ENCODE results near the gene NANS. TPM values are rescaled to one million over a fixed set of nuclear protein-coding genes. Genes with fewer than 3 reads are reported as not detected.

NANS gene
- total RNA-seq, 2 experiments from 2014 or later, result 56.9 to 63.7 TPM

DNA sequence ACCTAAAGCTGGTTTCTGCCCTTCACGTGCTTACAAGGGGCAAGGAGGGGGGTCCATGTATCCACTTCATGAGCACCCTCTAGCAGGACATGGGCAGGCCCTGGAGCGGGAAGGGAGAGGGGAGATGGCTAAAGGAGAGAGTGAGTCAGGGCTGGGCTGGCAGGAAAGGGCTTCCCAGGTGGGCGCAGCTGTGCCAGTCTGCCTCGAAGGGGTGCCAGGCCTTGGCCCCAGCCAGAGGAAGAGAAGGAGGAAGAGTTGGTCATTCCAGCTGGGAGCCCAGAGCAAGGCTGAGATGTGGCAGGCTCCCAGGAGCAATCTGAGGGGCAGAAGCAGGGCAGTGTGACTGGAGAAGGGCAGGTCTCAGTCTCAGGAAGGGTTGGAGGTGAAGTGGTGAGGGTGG lies 37.8 kb downstream of the NANS start:
- POLR2A ChIA-PET, result interaction anchor here (0.8 kb wide), 1 partner anchor 17 kb away, joined by 3 read pairs; no protein-coding TSS in a partner anchor
- intact Hi-C loops (cut with micrococcal nuclease; ENCODE audit: unreplicated experiment), result no loop called here
- no peak overlapping the region for H3K4me3 ChIP-seq (ENCODE audit: low read depth, low read length, poor library complexity, severe bottlenecking)
- no peak for TF ChIP-seq EZH2phosphoT487 (IDR thresholded peaks at IDR 0.05; ENCODE audit: borderline replicate concordance, low read depth, low read length)
- TF ChIP-seq, protein P1, sequence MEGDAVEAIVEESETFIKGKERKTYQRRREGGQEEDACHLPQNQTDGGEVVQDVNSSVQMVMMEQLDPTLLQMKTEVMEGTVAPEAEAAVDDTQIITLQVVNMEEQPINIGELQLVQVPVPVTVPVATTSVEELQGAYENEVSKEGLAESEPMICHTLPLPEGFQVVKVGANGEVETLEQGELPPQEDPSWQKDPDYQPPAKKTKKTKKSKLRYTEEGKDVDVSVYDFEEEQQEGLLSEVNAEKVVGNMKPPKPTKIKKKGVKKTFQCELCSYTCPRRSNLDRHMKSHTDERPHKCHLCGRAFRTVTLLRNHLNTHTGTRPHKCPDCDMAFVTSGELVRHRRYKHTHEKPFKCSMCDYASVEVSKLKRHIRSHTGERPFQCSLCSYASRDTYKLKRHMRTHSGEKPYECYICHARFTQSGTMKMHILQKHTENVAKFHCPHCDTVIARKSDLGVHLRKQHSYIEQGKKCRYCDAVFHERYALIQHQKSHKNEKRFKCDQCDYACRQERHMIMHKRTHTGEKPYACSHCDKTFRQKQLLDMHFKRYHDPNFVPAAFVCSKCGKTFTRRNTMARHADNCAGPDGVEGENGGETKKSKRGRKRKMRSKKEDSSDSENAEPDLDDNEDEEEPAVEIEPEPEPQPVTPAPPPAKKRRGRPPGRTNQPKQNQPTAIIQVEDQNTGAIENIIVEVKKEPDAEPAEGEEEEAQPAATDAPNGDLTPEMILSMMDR (conservative IDR thresholded peaks at IDR 0.05; ENCODE audit: low read length), result no peak
- H3K27ac ChIP-seq (ENCODE audit: low read depth, low read length, poor library complexity, severe bottlenecking), result no peak overlapping the region
- no peaks in the 10 kb centered on the region for H3K79me2 ChIP-seq (ENCODE audit: insufficient read depth, low read depth, low read length)
- no peaks in the 10 kb centered on the region for H3K9me2 ChIP-seq (ENCODE audit: insufficient read depth, low read length)
- CTCF ChIA-PET (ENCODE audit: unreplicated experiment), result no interaction called here
- DNase-seq (ENCODE audit: low spot score), result no peak
- BruUV-seq (replicated peaks), result no TSS peak
- no peaks in the 10 kb centered on the region for H3K9me3 ChIP-seq (ENCODE audit: low read length)
- H3K36me3 ChIP-seq (ENCODE audit: insufficient read depth, low read length), result peaks cover 29% of the 10 kb centered on the region; the same call in 1 of the 2 replicates
- no peak overlapping the region for H2AFZ ChIP-seq (ENCODE audit: low read length)
- no peak overlapping the region for H3K4me2 ChIP-seq (ENCODE audit: low read length)
- peaks cover 24% of the 10 kb centered on the region for H3K4me1 ChIP-seq (ENCODE audit: insufficient read depth, low read length, poor library complexity, severe bottlenecking)
- H4K20me1 ChIP-seq (ENCODE audit: insufficient read depth, low read length), result no peaks in the 10 kb centered on the region

DNA sequence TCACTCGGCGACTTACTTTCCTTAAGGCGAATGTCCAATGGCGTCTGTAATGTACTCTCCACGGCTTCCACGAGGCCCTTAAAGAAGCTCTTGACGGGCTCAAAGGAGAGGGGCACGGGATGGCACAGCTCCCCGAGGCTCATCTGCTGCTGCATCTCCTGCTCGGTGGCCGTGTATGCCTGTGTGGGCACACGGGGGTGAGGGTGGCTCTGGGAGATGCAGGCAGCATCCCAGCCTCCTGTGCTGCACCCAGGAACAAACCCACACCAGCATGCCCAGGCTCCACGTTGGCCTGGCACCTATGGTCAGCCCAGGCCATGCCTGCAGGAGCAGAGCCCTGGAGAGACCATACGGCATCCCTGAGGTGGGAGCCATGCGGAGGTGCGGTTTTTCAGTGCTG lies 38.3 kb downstream of the NANS start:
- peaks cover under 1% of the 10 kb centered on the region; the same call in 1 of the 2 replicates for H3K79me2 ChIP-seq (ENCODE audit: insufficient read depth, low read depth, low read length)
- H2AFZ ChIP-seq (ENCODE audit: low read length), result no peak overlapping the region
- intact Hi-C loops (cut with micrococcal nuclease; ENCODE audit: unreplicated experiment), result no loop called here
- TF ChIP-seq, protein P1 (conservative IDR thresholded peaks at IDR 0.05; ENCODE audit: low read length), result no peak
- no peak for TF ChIP-seq EZH2phosphoT487 (IDR thresholded peaks at IDR 0.05; ENCODE audit: borderline replicate concordance, low read depth, low read length)
- no peak overlapping the region for H3K27ac ChIP-seq (ENCODE audit: low read depth, low read length, poor library complexity, severe bottlenecking)
- H3K4me1 ChIP-seq (ENCODE audit: insufficient read depth, low read length, poor library complexity, severe bottlenecking), result peaks cover 29% of the 10 kb centered on the region
- CTCF ChIA-PET (ENCODE audit: unreplicated experiment), result no interaction called here
- H3K9me2 ChIP-seq (ENCODE audit: insufficient read depth, low read length), result no peaks in the 10 kb centered on the region
- no peaks in the 10 kb centered on the region for H4K20me1 ChIP-seq (ENCODE audit: insufficient read depth, low read length)
- no peaks in the 10 kb centered on the region for H3K9me3 ChIP-seq (ENCODE audit: low read length)
- no TSS peak for BruUV-seq (replicated peaks)
- H3K36me3 ChIP-seq (ENCODE audit: insufficient read depth, low read length), result peaks cover 29% of the 10 kb centered on the region; the same call in 1 of the 2 replicates
- H3K4me3 ChIP-seq (ENCODE audit: low read depth, low read length, poor library complexity, severe bottlenecking), result no peak overlapping the region
- no peak overlapping the region for H3K4me2 ChIP-seq (ENCODE audit: low read length)
- POLR2A ChIA-PET, result interaction anchor here (1.0 kb wide), 1 partner anchor 37 kb away, joined by 3 read pairs; no protein-coding TSS in a partner anchor
- DNase-seq (ENCODE audit: low spot score), result no peak

DNA sequence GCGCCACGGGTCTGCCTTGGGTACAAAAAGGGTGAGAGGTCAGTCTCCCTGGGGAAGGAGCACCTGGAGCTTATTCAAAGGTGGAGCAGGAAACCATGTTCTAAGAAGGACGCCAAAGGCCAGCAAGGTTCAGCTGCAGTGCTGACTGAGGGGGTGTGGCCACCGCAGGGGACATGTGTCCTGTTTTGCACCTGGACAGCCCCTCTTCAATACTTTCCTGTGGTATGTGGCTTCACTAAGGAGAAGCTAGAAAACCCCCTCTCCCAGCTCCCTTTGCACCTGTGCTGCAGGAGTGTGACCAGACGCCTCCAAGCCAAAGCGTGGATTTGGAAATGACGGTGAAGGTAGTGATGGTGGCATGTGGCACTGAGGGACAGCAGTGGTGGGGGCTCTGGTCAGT lies 38.9 kb downstream of the NANS start:
- BruUV-seq (replicated peaks), result no TSS peak
- POLR2A ChIA-PET, result interaction anchor here (1.0 kb wide), 1 partner anchor 36 kb away, joined by 3 read pairs; no protein-coding TSS in a partner anchor
- peaks cover 29% of the 10 kb centered on the region; the same call in 1 of the 2 replicates for H3K36me3 ChIP-seq (ENCODE audit: insufficient read depth, low read length)

More for the DNA sequence above, 38.9 kb downstream of the NANS start:
- Histone ChIP-seq H3K9me2 (ENCODE audit: insufficient read depth, low read length) (no peaks in the 10 kb centered on the region), H3K79me2 (ENCODE audit: insufficient read depth, low read depth, low read length) (peaks cover 6% of the 10 kb centered on the region; the same call in 1 of the 2 replicates), H3K27ac (ENCODE audit: low read depth, low read length, poor library complexity, severe bottlenecking) (no peak overlapping the region), H2AFZ (ENCODE audit: low read length) (no peak overlapping the region), H3K9me3 (ENCODE audit: low read length) (no peaks in the 10 kb centered on the region), H3K4me1 (ENCODE audit: insufficient read depth, low read length, poor library complexity, severe bottlenecking) (peaks cover 34% of the 10 kb centered on the region), H3K4me2 (ENCODE audit: low read length) (no peak overlapping the region), H4K20me1 (ENCODE audit: insufficient read depth, low read length) (no peaks in the 10 kb centered on the region), H3K4me3 (ENCODE audit: low read depth, low read length, poor library complexity, severe bottlenecking) (no peak overlapping the region)
- CTCF ChIA-PET (ENCODE audit: unreplicated experiment), result no interaction called here
- DNase-seq (ENCODE audit: low spot score), result no peak
- intact Hi-C loops (cut with micrococcal nuclease; ENCODE audit: unreplicated experiment), result no loop called here
- no peak for TF ChIP-seq EZH2phosphoT487 (IDR thresholded peaks at IDR 0.05; ENCODE audit: borderline replicate concordance, low read depth, low read length)
- TF ChIP-seq, protein P1 (conservative IDR thresholded peaks at IDR 0.05; ENCODE audit: low read length), result no peak
